ENCODE measurements around the gene IGF2BP3.
A peak's percentile ranks its signal among the peaks of the same experiment; 100 is the strongest.

Gene IGF2BP3

DNA sequence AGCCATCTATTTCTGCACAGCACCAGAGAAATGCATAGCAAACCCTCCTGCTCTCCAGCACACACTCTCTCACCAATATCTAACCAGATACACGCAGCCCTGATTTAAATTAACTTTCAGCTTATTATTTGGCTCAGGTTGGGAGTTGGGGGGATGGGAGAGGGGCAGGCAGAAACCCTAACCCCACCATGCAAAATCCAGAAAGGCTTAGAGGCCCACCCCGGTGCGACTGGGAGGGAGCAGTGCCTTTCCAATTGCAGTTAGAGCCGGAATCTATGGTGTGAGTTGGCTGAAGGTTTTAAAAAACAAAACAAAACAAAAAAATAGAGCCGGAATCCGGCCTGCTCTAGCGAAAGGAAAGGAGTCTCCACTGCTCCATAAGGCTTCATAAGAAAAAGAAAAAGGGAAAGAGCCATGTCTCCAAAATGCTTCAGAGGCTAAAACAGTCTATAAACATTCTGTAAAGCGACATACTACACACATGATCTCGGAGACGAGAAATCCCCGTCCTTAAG, 2.9 kb downstream of the IGF2BP3 start:
- DNase-seq (ENCODE audit: low read depth): no peak
- peak overlapping the region; percentile 54 for H3K4me3 ChIP-seq (ENCODE audit: control insufficient read depth, low read depth, low read length)
- TF ChIP-seq, protein P1, sequence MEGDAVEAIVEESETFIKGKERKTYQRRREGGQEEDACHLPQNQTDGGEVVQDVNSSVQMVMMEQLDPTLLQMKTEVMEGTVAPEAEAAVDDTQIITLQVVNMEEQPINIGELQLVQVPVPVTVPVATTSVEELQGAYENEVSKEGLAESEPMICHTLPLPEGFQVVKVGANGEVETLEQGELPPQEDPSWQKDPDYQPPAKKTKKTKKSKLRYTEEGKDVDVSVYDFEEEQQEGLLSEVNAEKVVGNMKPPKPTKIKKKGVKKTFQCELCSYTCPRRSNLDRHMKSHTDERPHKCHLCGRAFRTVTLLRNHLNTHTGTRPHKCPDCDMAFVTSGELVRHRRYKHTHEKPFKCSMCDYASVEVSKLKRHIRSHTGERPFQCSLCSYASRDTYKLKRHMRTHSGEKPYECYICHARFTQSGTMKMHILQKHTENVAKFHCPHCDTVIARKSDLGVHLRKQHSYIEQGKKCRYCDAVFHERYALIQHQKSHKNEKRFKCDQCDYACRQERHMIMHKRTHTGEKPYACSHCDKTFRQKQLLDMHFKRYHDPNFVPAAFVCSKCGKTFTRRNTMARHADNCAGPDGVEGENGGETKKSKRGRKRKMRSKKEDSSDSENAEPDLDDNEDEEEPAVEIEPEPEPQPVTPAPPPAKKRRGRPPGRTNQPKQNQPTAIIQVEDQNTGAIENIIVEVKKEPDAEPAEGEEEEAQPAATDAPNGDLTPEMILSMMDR (conservative IDR thresholded peaks at IDR 0.05; ENCODE audit: control insufficient read depth, insufficient read depth, low read depth, low read length): no peak

DNA sequence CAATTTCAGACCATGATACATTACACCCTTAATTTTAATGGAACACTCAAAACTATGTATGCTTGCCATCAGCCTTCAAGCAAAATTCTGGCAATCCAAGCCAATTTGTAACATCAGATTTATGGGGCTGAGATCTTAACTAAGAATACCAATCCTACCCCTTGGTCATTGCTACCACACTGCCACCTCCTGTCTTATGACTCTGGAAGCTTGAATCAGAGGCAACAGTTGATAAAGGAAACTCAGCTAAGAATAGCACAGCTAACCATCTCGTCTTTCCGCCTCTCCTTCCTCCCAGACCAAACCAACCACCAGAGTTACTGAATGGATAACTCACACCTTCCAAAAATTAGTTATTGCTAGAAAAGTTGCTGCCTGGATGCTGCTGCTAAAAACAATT, 7.4 kb downstream of the IGF2BP3 start:
- DNase-seq (ENCODE audit: low read depth): peak; percentile 59
- no peak overlapping the region for H3K4me3 ChIP-seq (ENCODE audit: control insufficient read depth, low read depth, low read length)
- TF ChIP-seq, protein P1 (conservative IDR thresholded peaks at IDR 0.05; ENCODE audit: control insufficient read depth, insufficient read depth, low read depth, low read length): peak; percentile 47

DNA sequence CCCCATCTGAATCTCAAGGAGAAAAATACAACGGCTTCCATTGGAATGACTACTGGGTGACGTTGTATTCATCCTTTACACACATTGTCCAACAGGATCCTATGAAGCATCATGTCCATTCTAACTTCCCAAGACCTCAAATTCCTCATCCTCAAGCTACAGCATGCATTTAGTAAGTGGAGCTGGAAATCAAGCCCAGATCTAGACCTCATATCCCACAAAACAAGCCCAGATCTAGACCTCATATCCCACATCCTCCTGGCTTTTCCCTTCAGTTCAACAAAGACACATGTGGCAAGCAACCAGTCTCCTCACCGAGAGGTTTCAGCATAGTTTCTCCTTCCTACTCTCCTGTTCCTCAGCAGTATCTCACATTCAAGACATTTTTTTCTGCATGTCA, 12.2 kb downstream of the IGF2BP3 start:
- no peak overlapping the region for H3K4me3 ChIP-seq (ENCODE audit: control insufficient read depth, low read depth, low read length)
- TF ChIP-seq, protein P1 (conservative IDR thresholded peaks at IDR 0.05; ENCODE audit: control insufficient read depth, insufficient read depth, low read depth, low read length): no peak
- DNase-seq (ENCODE audit: low read depth): no peak

- no peak overlapping the region for H3K4me3 ChIP-seq (ENCODE audit: control insufficient read depth, low read depth, low read length)
- TF ChIP-seq, protein P1 (conservative IDR thresholded peaks at IDR 0.05; ENCODE audit: control insufficient read depth, insufficient read depth, low read depth, low read length): no peak
- DNase-seq (ENCODE audit: low read depth): no peak
Measured at GRCh38 chr7:23456093-23456492, 14.2 kb downstream of the IGF2BP3 start.

DNA sequence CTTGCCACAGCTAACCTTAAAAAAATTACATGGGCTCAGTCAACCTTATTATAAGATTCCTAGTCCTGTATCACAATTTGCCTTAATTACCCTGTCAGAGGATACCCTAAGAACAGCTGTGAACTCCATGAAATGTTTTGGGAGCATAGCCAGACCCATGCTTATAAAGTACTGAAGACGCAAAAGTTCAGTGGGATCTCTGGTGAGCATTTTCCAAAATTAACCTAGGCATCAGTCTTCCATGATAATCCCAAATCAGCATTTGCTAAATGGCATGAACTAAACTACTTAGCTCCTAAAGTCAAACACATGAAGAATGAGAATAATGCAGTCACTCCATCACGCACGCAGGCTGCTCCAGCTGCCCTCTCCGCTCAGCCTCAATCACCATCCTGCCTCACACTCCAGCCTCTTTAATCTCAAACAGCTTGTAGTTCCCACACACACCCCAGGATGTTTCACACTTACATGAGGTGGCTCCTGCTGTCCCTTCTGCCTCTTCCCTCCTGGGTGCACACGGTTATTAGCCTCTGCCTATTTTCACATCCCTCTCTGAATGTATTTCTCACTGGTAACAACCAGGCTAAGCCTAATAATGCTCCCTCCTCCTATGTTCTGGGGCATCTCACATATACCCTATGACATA, 15.3 kb downstream of the IGF2BP3 start:
- TF ChIP-seq, protein P1 (conservative IDR thresholded peaks at IDR 0.05; ENCODE audit: control insufficient read depth, insufficient read depth, low read depth, low read length): no peak
- H3K4me3 ChIP-seq (ENCODE audit: control insufficient read depth, low read depth, low read length): no peak overlapping the region
- no peak for DNase-seq (ENCODE audit: low read depth)

DNA sequence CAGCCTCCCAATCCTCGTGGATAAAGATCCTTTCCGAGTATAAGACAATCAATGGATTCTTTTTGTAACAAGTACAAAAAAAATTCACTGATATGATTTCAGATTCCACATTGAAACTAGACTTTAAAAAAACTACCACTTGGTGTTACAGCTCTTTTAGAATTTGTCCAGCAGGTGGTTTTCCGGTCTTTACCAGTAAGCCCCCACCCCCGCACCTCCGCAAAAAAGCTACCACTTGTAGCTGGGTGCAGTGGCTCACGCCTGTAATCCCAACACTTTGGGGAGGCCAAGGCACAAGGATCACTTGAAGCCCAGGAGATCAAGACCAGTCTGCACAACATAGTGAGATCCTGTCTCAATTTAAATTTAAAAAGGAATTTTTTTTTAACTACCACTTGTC, 19.8 kb downstream of the IGF2BP3 start:
- TF ChIP-seq, protein P1 (conservative IDR thresholded peaks at IDR 0.05; ENCODE audit: control insufficient read depth, insufficient read depth, low read depth, low read length): no peak
- DNase-seq (ENCODE audit: low read depth): no peak
- no peak overlapping the region for H3K4me3 ChIP-seq (ENCODE audit: control insufficient read depth, low read depth, low read length)

Data from fibroblast of mammary gland (primary cell).